ENCODE results near the gene ZNF629. TPM values are rescaled to one million over a fixed set of nuclear protein-coding genes. Genes with fewer than 3 reads are reported as not detected.
A peak's percentile ranks its signal among the peaks of the same experiment; 100 is the strongest.

Gene ZNF629
- total and polyA plus RNA-seq, 11 donors, result 11.2 to 30.9 (median 19.9) TPM

GRCh38 chr16:30773826-30774225 is 13.2 kb downstream of the ZNF629 start:
- intact Hi-C loops (cut with DNase I), result loop anchor here in 1 of 10 donors (5.0 kb wide), 1 partner anchor 33 kb away; no protein-coding TSS in a partner anchor
- ATAC-seq, result no peak

GRCh38 chr16:30771726-30772125 is 15.3 kb downstream of the ZNF629 start:
- intact Hi-C loops (cut with DNase I), result loop anchor here in 1 of 10 donors (5.0 kb wide), 1 partner anchor 36 kb away; no protein-coding TSS in a partner anchor
- no peak overlapping the region for H3K27ac ChIP-seq
- peaks cover 0 to 38% (median 24%) of the 10 kb centered on the region in 12 donors for H3K4me1 ChIP-seq
- DNase-seq (no peak), ATAC-seq (no peak)
- H3K9me3 ChIP-seq, result no peaks in the 10 kb centered on the region
- H3K4me3 ChIP-seq, result no peak overlapping the region
- H3K27me3 ChIP-seq, result no peaks in the 10 kb centered on the region
- 86 to 89% (median 88%) methylated on average over 13 to 14 of the region's 14 CpGs for WGBS, 4 donors
- no peak for TF ChIP-seq POLR2A (IDR thresholded peaks at IDR 0.05)
- TF ChIP-seq, protein P1, sequence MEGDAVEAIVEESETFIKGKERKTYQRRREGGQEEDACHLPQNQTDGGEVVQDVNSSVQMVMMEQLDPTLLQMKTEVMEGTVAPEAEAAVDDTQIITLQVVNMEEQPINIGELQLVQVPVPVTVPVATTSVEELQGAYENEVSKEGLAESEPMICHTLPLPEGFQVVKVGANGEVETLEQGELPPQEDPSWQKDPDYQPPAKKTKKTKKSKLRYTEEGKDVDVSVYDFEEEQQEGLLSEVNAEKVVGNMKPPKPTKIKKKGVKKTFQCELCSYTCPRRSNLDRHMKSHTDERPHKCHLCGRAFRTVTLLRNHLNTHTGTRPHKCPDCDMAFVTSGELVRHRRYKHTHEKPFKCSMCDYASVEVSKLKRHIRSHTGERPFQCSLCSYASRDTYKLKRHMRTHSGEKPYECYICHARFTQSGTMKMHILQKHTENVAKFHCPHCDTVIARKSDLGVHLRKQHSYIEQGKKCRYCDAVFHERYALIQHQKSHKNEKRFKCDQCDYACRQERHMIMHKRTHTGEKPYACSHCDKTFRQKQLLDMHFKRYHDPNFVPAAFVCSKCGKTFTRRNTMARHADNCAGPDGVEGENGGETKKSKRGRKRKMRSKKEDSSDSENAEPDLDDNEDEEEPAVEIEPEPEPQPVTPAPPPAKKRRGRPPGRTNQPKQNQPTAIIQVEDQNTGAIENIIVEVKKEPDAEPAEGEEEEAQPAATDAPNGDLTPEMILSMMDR (IDR thresholded peaks at IDR 0.05), result no peak
- peaks cover 6 to 80% (median 76%) of the 10 kb centered on the region in 9 donors for H3K36me3 ChIP-seq

More at GRCh38 chr16:30773826-30774225, 13.2 kb downstream of the ZNF629 start:
- Histone ChIP-seq H3K9me3 (no peaks in the 10 kb centered on the region), H3K27me3 (no peaks in the 10 kb centered on the region), H3K4me3 (no peak overlapping the region), H3K27ac (peak overlapping the region in 2 of 12 donors; percentile 91 to 97), H3K4me1 (peaks cover 0 to 41% (median 23%) of the 10 kb centered on the region in 12 donors), H3K36me3 (peaks cover 6 to 59% (median 55%) of the 10 kb centered on the region in 9 donors)
- no peak for TF ChIP-seq POLR2A (IDR thresholded peaks at IDR 0.05)
- peak in 1 of 5 donors; percentile 58 for DNase-seq
- WGBS, 4 donors, result 82 to 89% (median 87%) methylated on average over 13 to 14 of the region's 14 CpGs

DNA sequence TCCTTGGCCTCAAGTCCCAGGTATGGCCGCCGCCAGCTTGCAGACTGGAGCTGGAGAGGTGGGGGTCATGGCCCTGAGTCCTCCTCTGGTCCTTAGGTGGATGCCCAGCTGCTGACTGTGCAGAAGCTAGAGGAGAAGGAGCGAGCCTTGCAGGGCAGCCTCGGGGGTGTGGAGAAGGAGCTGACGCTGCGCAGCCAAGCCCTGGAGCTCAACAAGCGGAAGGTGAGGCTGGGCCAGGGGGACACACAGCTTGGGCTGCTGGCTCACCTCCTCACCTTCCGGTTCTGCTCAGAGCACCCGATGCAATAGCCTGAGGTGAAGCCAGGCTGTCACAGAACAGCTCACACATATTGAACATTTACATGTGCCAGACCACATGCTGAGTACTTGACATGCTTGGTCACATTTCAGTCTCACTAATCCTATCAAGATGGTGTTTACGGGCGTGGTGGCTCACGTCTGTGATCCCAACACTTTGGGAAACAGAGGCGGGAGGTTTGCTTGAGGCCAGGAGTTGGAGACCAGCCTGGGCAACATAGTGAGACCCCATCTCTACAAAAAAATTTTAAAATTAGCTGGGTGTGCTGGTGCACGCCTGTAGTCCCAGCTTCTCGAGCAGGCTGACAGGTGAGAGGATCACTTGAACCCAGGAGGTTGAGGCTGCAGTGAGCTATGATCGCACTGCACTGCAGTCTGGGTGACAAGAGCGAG is 17.5 kb downstream of the ZNF629 start:
- peaks cover 6 to 100% (median 97%) of the 10 kb centered on the region in 9 donors for H3K36me3 ChIP-seq
- H3K27ac ChIP-seq, result no peak overlapping the region
- peaks cover 0 to 36% (median 17%) of the 10 kb centered on the region in 12 donors for H3K4me1 ChIP-seq
- no peaks in the 10 kb centered on the region for H3K27me3 ChIP-seq
- no peak overlapping the region for H3K4me3 ChIP-seq
- TF ChIP-seq POLR2A (IDR thresholded peaks at IDR 0.05), result no peak
- TF ChIP-seq, protein P1 (IDR thresholded peaks at IDR 0.05), result no peak
- WGBS, 4 donors, result 91 to 95% (median 94%) methylated on average over 9 to 17 of the region's 17 CpGs
- no peak for ATAC-seq
- H3K9me3 ChIP-seq, result no peaks in the 10 kb centered on the region
- DNase-seq, result peak in 2 of 5 donors; percentile 11 to 15
- intact Hi-C loops (cut with DNase I), result loop anchor here in 1 of 10 donors (5.0 kb wide), 1 partner anchor 38 kb away; no protein-coding TSS in a partner anchor

GRCh38 chr16:30768583-30769181 is 18.3 kb downstream of the ZNF629 start:
- intact Hi-C loops (cut with DNase I), result no loop called here
- Histone ChIP-seq H3K9me3 (no peaks in the 10 kb centered on the region), H3K4me1 (peaks cover 0 to 35% (median 15%) of the 10 kb centered on the region in 12 donors), H3K27me3 (no peaks in the 10 kb centered on the region), H3K36me3 (peaks cover 6 to 100% (median 99%) of the 10 kb centered on the region in 9 donors), H3K27ac (peak overlapping the region in 3 of 12 donors; percentile 72 to 85 (median 82)), H3K4me3 (no peak overlapping the region)
- WGBS, 4 donors, result 95 to 97% (median 96%) methylated on average over 23 of the region's 23 CpGs
- peak in 2 of 5 donors; percentile 3 to 14 for DNase-seq
- TF ChIP-seq, protein P1 (IDR thresholded peaks at IDR 0.05), result no peak
- TF ChIP-seq POLR2A (IDR thresholded peaks at IDR 0.05), result no peak
- ATAC-seq, result no peak
